CD4-positive, alpha-beta T cell (primary cell): Measurements from ENCODE around the gene DIP2C. TPM values are rescaled to one million over a fixed set of nuclear protein-coding genes. Genes with fewer than 3 reads are reported as not detected.

ENCODE experiments used
- ATAC-seq: fragments of 200-7000 bp; cut with Tn5 transposase; one replicate; pipeline ENCODE4 v1.10.0; 2022; ENCODE audit warnings: mild to moderate bottlenecking; ENCODE audit not compliant: poor library complexity
- CTCF ChIA-PET: fragments of 350-600 bp; sonication (Branson Sonifier 250); formaldehyde crosslinking; loops from one replicate; lab custom pipeline; 2021; ENCODE audit warnings: antibody characterized with exemption, inconsistent platforms; lab: Charles Lee
- POLR2A ChIA-PET: fragments of 350-600 bp; sonication (Branson Sonifier 250); formaldehyde crosslinking; loops from one replicate; lab custom pipeline; 2021; ENCODE audit warnings: antibody characterized with exemption, inconsistent platforms; lab: Charles Lee
- DNase-seq, 14 experiments: peaks; one replicate each; pipeline ENCODE4 v3.0.0-alpha.2; 2013 to 2020; ENCODE audit warnings: mixed read lengths in 2 of 14
- H3K27ac ChIP-seq, 2 donors: one replicate each; pipeline versions ENCODE4 v1.5.1 to v1.7.0; 2013; ENCODE audit warnings: low read length in 2 of 2, low read depth in 1 of 2, mild to moderate bottlenecking in 1 of 2
- H3K27me3 ChIP-seq, 2 experiments: 1 replicate in 1 of 2; 2 replicates in 1 of 2; pipeline versions ENCODE4 v1.6.1 to v1.7.0; 2013; ENCODE audit warnings: low read length in 2 of 2, control low read depth in 1 of 2, mild to moderate bottlenecking in 1 of 2, moderate library complexity in 1 of 2; ENCODE audit not compliant: insufficient read depth in 2 of 2, control insufficient read depth in 1 of 2
- H3K36me3 ChIP-seq: one replicate; pipeline ENCODE4 v1.6.1; 2013; ENCODE audit warnings: low read length, control low read depth; ENCODE audit not compliant: insufficient read depth
- H3K4me1 ChIP-seq: one replicate; pipeline ENCODE4 v1.6.1; 2013; ENCODE audit warnings: low read length, control low read depth; ENCODE audit not compliant: insufficient read depth
- H3K4me3 ChIP-seq: one replicate; pipeline ENCODE4 v1.5.1; 2013; ENCODE audit warnings: mild to moderate bottlenecking, low read length, moderate library complexity
- H3K9me3 ChIP-seq, 2 experiments: 1 replicate in 1 of 2; 2 replicates in 1 of 2; pipeline versions ENCODE4 v1.6.1 to v1.7.0; 2013; ENCODE audit warnings: low read length in 2 of 2, mild to moderate bottlenecking in 2 of 2, control low read depth in 1 of 2, moderate library complexity in 1 of 2; ENCODE audit not compliant: control insufficient read depth in 1 of 2, insufficient read depth in 1 of 2
- H3K27ac Mint-ChIP-seq: one replicate; pipeline ENCODE4 v1.8.0; 2020; ENCODE audit warnings: mixed read lengths
- H3K27me3 Mint-ChIP-seq: one replicate; pipeline ENCODE4 v1.8.0; 2021; ENCODE audit warnings: mixed read lengths
- H3K36me3 Mint-ChIP-seq: one replicate; pipeline ENCODE4 v1.8.0; 2021; ENCODE audit warnings: low read depth, mixed read lengths
- H3K4me1 Mint-ChIP-seq: one replicate; pipeline ENCODE4 v1.8.0; 2021; ENCODE audit warnings: low read depth, mixed read lengths
- H3K4me3 Mint-ChIP-seq: one replicate; pipeline ENCODE4 v1.8.0; 2020; ENCODE audit warnings: mild to moderate bottlenecking, mixed read lengths
- H3K9me3 Mint-ChIP-seq: one replicate; pipeline ENCODE4 v1.8.0; 2020; ENCODE audit warnings: mixed read lengths
- CTCF ChIP-seq: fragments of 200-600 bp; IDR thresholded peaks from one replicate; pipeline ENCODE4 v1.8.0; 2022; ENCODE audit warnings: antibody characterized with exemption, mild to moderate bottlenecking
- intact Hi-C, 2 experiments: fragments of 100-400 bp; cut with DNase I in 1 of 2; cut with micrococcal nuclease in 1 of 2; formaldehyde crosslinking; loops; one replicate each; pipeline versions ENCODE4 v1.15.1 to v1.9.0; 2023 to 2025; cut with DNase I, micrococcal nuclease
- total RNA-seq, 174 experiments: library from RNA in 2 of 174; stranded (reverse) in 2 of 174; gene quantifications; one replicate each; pipeline ENCODE4 v1.2.3 and lab custom pipeline; 2021 to 2026

DIP2C gene
- total RNA-seq, 2 experiments from 2014 or later = 4.1 TPM

DNA sequence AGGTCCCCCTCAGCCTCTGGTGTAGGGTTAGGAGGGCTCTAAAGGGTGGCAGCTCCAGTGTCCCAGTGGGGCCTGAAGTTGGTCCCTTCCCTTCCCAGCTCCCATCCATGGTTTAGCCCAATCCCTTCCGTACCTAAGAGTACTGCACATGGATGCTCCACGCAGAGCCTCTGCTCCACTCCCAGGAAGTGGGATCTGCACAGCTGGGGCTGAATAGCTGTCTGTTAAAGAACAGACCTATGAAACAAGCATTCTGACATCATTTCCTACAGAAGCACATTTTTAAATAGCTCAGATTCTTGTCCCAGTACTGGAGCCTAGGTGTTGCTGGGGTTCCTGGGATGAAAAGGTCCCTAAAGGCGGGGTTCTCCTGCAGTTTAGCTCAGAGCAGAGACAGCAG, 418.3 kb downstream of the DIP2C start:
- ChIA-PET CTCF (no interaction called here), POLR2A (no interaction called here)
- no peaks in the 10 kb centered on the region for H3K9me3 Mint-ChIP-seq
- intact Hi-C loops = no loop called here
- no peak for DNase-seq
- no peaks in the 10 kb centered on the region for H3K4me1 Mint-ChIP-seq
- Histone ChIP-seq H3K4me1 (no peaks in the 10 kb centered on the region), H3K9me3 (no peaks in the 10 kb centered on the region), H3K27me3 (no peaks in the 10 kb centered on the region), H3K4me3 (no peak overlapping the region), H3K36me3 (no peaks in the 10 kb centered on the region), H3K27ac (no peak overlapping the region)
- H3K27ac Mint-ChIP-seq = no peak overlapping the region
- TF ChIP-seq CTCF = no peak
- H3K4me3 Mint-ChIP-seq = no peak overlapping the region
- ATAC-seq = no peak
- H3K36me3 Mint-ChIP-seq = no peaks in the 10 kb centered on the region
- H3K27me3 Mint-ChIP-seq = no peaks in the 10 kb centered on the region

- H3K9me3 ChIP-seq = no peaks in the 10 kb centered on the region
- intact Hi-C loops = no loop called here
- H3K27ac ChIP-seq = no peak overlapping the region
- no peak overlapping the region for H3K4me3 ChIP-seq
- H3K36me3 ChIP-seq = no peaks in the 10 kb centered on the region
- no peaks in the 10 kb centered on the region for H3K27me3 ChIP-seq
- ATAC-seq (no peak), DNase-seq (no peak)
- Mint-ChIP-seq H3K4me3 (no peak overlapping the region), H3K9me3 (no peaks in the 10 kb centered on the region), H3K27ac (no peak overlapping the region), H3K4me1 (peaks cover 8% of the 10 kb centered on the region), H3K27me3 (no peaks in the 10 kb centered on the region), H3K36me3 (no peaks in the 10 kb centered on the region)
- POLR2A ChIA-PET = no interaction called here
- CTCF ChIA-PET = interaction anchor here (0.5 kb wide), 1 partner anchor 599 kb away, joined by 3 read pairs; no protein-coding TSS in a partner anchor
- TF ChIP-seq CTCF = no peak
- peaks cover 3% of the 10 kb centered on the region for H3K4me1 ChIP-seq
These were observed 419.9 kb downstream of the DIP2C start for GRCh38 chr10:269440-270074.

DNA sequence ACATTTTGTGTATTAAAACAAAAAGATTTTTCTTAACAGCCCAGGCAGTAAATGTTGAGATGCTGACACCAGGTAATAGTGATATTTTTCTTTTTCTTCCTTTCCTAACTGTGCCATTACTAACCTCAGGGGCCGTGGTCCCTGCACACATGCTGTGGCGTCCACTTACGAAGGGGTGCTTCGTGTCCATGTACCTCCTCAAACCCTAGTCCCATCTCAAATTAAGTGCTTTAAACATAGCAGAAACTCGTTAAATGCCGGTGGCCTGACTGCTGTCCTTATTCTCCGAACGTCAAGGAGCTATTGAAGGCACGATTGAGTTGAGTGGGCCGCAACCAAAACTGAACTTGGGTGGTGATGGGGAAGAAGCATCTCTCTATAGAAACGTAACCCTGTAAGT, 421.8 kb downstream of the DIP2C start:
- intact Hi-C loops = no loop called here
- no peaks in the 10 kb centered on the region for H3K27me3 ChIP-seq
- DNase-seq (no peak), ATAC-seq (no peak)
- no peak overlapping the region for H3K27ac Mint-ChIP-seq
- H3K9me3 Mint-ChIP-seq = no peaks in the 10 kb centered on the region
- no peaks in the 10 kb centered on the region for H3K36me3 Mint-ChIP-seq
- ChIA-PET POLR2A (no interaction called here), CTCF (no interaction called here)
- H3K27me3 Mint-ChIP-seq = no peaks in the 10 kb centered on the region
- peaks cover 8% of the 10 kb centered on the region for H3K4me1 Mint-ChIP-seq
- H3K4me1 ChIP-seq = peaks cover 3% of the 10 kb centered on the region
- TF ChIP-seq CTCF = no peak
- H3K27ac ChIP-seq = no peak overlapping the region
- no peak overlapping the region for H3K4me3 Mint-ChIP-seq
- no peaks in the 10 kb centered on the region for H3K36me3 ChIP-seq
- H3K9me3 ChIP-seq = no peaks in the 10 kb centered on the region
- no peak overlapping the region for H3K4me3 ChIP-seq
